HUES64 (cell line): ENCODE measurements around the gene LIN9. TPM values are rescaled to one million over a fixed set of nuclear protein-coding genes. Genes with fewer than 3 reads are reported as not detected.
A peak's percentile ranks its signal among the peaks of the same experiment; 100 is the strongest.

Source experiments
- H3K27ac ChIP-seq: 2 replicates; pipeline ENCODE4 v1.7.0; 2013; ENCODE audit warnings: low read depth, low read length, inconsistent platforms
- H3K27me3 ChIP-seq: 2 replicates; pipeline ENCODE4 v1.6.1; 2013; ENCODE audit warnings: mild to moderate bottlenecking, low read length; ENCODE audit not compliant: insufficient read depth
- H3K36me3 ChIP-seq: 2 replicates; pipeline ENCODE4 v1.6.1; 2013; ENCODE audit warnings: mild to moderate bottlenecking, low read length; ENCODE audit not compliant: insufficient read depth
- H3K4me1 ChIP-seq: 2 replicates; pipeline ENCODE4 v1.6.1; 2013; ENCODE audit warnings: mild to moderate bottlenecking, low read length, moderate library complexity; ENCODE audit not compliant: insufficient read depth
- H3K4me3 ChIP-seq: 2 replicates; pipeline ENCODE4 v1.5.1; 2013; ENCODE audit warnings: mild to moderate bottlenecking, low read length, moderate library complexity
- H3K9ac ChIP-seq: 2 replicates; pipeline ENCODE4 v1.6.1; 2013; ENCODE audit warnings: mild to moderate bottlenecking, low read depth, low read length
- H3K9me3 ChIP-seq: 2 replicates; pipeline ENCODE4 v1.6.1; 2013; ENCODE audit warnings: low read depth, low read length; ENCODE audit not compliant: insufficient read depth
- WGBS: fragments of 150-250, 120-280 bp; methylation state at CpG from one replicate; pipeline ENCODE4 v1.1.7; 2013; ENCODE audit warnings: missing lambda C conversion rate; 5-methylcytosine and 5-hydroxymethylcytosine counted together
- polyA plus RNA-seq, 2 experiments: library from polyadenylated mRNA; stranded (reverse); fragments of 50-300 nt; gene quantifications; one replicate each; pipeline ENCODE4 v1.2.3, GENCODE V29; 2013

LIN9 gene, protein sequence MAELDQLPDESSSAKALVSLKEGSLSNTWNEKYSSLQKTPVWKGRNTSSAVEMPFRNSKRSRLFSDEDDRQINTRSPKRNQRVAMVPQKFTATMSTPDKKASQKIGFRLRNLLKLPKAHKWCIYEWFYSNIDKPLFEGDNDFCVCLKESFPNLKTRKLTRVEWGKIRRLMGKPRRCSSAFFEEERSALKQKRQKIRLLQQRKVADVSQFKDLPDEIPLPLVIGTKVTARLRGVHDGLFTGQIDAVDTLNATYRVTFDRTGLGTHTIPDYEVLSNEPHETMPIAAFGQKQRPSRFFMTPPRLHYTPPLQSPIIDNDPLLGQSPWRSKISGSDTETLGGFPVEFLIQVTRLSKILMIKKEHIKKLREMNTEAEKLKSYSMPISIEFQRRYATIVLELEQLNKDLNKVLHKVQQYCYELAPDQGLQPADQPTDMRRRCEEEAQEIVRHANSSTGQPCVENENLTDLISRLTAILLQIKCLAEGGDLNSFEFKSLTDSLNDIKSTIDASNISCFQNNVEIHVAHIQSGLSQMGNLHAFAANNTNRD
- polyA plus RNA-seq (2013, experiment 1 of 2) = 10.8 TPM
- polyA plus RNA-seq (2013, experiment 2 of 2) = 12.7 TPM

DNA sequence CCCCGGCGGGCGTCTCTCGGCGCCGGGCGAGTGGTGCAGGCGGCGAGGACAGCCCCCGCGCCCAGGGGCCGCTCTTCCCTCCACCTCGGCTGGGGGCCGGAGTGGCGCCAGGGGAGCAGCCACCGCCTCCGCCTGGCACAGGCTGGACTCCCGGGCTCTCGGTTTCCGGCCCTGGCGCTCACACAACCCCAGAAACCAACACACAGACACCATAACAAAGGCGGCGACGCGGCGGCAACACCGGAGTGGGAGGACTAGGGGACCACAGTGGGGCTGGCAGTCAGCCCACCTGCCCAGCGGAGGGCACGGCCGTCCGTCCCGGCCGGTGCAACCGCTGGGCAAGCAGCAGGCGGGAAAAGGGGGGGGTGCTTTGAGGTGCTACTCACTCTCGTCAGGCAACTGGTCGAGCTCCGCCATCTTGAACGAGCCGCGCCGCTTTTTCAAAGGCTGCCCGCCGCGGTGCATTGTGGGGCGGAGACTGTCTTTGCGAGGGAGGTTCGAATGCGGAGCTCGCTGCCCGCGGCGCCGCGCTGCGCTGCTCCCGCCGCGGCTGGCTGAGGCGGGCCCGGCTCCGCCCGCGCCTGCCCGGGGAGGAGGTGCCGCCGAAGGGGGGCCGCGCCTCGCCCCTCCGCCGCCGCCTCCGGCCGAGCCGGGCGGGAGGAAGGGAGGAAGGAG is at the start of gene LIN9:
Gene LIN9, minus strand, starts transcription at position 442 of the 675 bp plus-strand sequence. Its CDS starts 25 bp downstream, at position 417.
- H3K9me3 ChIP-seq = no peaks in the 10 kb centered on the region
- H3K27ac ChIP-seq = peak within 1 kb of the TSS; percentile 95
- peak within 1 kb of the TSS; percentile 97 for H3K4me3 ChIP-seq
- H3K9ac ChIP-seq = peak within 1 kb of the TSS; percentile 98
- H3K27me3 ChIP-seq = peaks cover 18% of the 10 kb centered on the region
- H3K36me3 ChIP-seq = no peaks in the 10 kb centered on the region
- WGBS = under 1% methylated on average over 77 of the region's 77 CpGs
- peaks cover 32% of the 10 kb centered on the region for H3K4me1 ChIP-seq

DNA sequence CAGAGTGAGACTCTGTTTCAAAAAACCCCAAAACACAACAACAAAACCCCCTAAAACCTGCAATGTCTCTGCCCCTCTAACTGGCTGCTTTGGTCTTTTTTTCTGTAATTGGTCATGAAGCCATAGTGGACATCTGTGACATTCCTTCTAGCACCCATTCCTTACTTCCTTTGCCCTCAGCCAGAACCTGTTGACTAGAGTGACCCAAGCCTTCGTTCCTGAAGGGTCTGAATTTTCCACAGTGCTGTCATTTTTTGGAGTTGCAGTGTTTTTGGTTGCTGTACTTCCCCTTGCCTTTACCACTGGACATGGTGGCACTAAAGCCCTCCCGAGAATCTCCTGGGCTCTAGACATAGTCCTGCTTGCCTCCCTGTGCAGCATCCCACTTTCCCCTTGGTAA is 48.5 kb upstream of the LIN9 start:
- no peaks in the 10 kb centered on the region for H3K4me1 ChIP-seq
- 97% methylated on average over 2 of the region's 2 CpGs for WGBS
- H3K9ac ChIP-seq = no peak overlapping the region
- no peaks in the 10 kb centered on the region for H3K9me3 ChIP-seq
- H3K27ac ChIP-seq = no peak overlapping the region
- H3K4me3 ChIP-seq = no peak overlapping the region
- peaks cover 66% of the 10 kb centered on the region for H3K36me3 ChIP-seq
- no peaks in the 10 kb centered on the region for H3K27me3 ChIP-seq

DNA sequence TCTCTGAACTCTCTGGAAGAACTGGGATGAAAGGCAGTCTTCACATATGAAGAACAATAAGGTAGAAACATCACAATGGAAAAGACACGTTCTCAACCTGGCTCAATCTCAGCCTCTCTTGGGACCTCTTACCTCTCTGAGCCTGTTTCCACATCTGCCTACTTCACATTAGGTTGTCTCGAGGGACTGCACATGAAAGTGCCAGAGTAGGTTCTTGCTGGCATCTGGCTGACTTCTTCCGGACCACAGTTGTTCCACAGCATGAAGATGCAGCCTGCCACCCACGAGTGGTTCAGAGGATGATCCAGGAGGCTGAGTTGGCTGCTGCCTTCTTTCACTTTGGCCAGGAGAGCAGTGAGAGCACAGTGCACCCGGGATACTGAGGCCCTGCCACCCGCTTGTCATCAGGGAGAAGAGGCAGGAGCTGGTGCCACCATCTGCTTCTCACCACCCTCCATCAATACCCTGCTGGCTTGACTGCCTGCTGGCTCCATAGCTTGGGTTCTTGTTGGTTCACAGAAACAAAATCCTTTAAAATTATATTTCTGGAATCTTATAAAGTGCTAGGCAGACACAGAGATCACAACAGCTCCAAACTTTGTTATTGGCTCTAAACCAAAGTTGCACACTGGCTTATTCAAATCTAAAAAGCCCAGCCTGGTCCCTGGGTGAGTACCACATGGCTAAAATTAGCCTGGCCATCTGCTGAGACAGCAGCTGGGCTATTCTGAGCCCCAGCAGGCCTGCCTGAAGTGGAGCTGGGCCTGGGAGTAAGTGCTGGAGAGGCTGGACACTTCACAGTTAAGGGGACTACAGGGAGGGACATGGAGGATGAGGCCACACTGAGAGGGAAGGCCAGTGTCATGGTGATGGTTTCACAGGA is 46.9 kb upstream of the LIN9 start:
- H3K27me3 ChIP-seq = no peaks in the 10 kb centered on the region
- H3K9ac ChIP-seq = no peak overlapping the region
- no peak overlapping the region for H3K4me3 ChIP-seq
- H3K9me3 ChIP-seq = no peaks in the 10 kb centered on the region
- no peaks in the 10 kb centered on the region for H3K4me1 ChIP-seq
- peaks cover 51% of the 10 kb centered on the region for H3K36me3 ChIP-seq
- H3K27ac ChIP-seq = no peak overlapping the region
- WGBS = 94% methylated on average over 6 of the region's 6 CpGs

DNA sequence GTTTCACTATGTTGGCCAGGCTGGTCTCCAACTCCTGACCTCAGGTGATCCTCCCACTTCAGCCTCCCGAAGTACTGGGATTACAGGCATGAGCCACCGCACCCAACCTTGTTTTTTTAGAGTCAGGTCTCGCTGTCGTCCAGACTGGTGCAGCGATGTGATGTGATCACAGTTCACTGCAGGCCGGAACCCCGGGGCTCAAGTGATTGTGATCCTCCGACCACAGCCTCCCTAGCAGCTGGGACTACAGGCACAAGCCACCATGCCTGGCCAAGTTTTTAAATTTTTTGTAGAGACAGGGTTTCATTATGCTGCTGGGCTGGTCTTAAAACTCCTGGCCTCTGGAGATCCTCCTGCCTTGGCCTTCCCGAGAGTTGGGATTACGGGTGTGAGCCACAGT is 46.1 kb upstream of the LIN9 start:
- Histone ChIP-seq H3K27ac (no peak overlapping the region), H3K9me3 (no peaks in the 10 kb centered on the region), H3K36me3 (peaks cover 42% of the 10 kb centered on the region), H3K27me3 (no peaks in the 10 kb centered on the region), H3K4me1 (no peaks in the 10 kb centered on the region), H3K4me3 (no peak overlapping the region), H3K9ac (no peak overlapping the region)
- WGBS = 96% methylated on average over 10 of the region's 10 CpGs

DNA sequence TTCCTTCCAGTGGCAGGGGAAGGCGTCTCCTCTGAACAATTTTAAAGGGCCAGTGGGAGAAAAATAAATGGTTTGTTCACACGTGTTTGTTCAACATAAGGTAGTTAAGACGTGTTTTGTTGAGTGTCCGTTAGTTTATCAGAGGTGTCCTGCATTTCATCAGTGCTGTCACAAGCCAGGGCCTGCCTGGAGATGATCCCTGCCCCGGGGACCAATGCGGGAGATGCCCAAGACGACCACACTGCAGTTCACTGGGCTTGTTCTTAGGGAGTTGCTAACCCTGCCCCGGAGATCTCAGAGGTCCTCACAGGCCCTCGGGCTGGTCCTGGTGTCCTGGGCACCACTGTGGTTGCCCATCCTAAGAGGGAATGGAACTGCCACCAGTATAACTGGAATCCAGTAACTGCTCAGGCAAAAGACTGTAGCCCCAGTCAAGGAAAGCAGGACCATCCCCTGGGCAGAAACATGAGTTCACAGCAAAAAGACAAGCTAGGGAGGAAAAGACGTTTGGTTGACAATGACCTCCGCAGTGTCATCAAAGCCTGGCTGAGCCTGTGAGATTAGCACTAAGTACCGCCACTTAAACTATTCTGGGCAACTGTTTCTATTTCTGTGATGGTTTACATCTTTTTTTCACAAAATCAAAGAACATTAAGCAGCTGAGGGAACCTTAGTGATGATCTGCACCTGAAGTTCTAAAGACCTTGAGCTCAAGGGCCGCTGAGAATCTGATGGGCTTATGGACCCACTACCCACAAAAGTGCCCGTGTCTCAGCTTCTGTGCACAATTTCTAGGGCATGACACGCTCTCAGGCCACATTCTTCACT is 44.9 kb upstream of the LIN9 start:
- Histone ChIP-seq H3K9ac (no peak overlapping the region), H3K4me3 (no peak overlapping the region), H3K9me3 (no peaks in the 10 kb centered on the region), H3K4me1 (no peaks in the 10 kb centered on the region), H3K27me3 (no peaks in the 10 kb centered on the region), H3K36me3 (peaks cover 31% of the 10 kb centered on the region), H3K27ac (no peak overlapping the region)
- whole genome bisulfite sequencing = 85% methylated on average over 15 of the region's 15 CpGs

DNA sequence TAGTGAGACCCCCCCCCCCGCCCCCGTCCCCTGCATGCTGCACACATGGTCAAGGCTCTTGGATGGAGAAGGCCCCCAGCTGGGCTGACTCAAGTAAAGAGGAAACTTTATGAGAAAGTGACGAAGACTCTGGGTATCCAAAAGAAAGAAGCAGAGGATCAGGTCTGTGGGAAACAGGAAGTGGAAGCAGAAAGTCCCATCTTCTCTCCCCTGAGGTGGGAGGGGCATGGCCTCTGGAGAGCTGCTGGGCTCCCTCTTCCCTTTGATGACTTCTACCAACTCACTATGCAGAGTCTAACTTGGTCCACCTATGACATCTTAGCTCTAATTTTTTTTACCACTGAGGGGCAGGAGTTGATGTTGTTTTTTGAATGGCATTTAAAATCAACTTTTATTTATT is 42.7 kb upstream of the LIN9 start:
- Histone ChIP-seq H3K36me3 (peaks cover 16% of the 10 kb centered on the region), H3K27ac (no peak overlapping the region), H3K9me3 (no peaks in the 10 kb centered on the region), H3K9ac (no peak overlapping the region), H3K4me1 (no peaks in the 10 kb centered on the region), H3K4me3 (no peak overlapping the region), H3K27me3 (no peaks in the 10 kb centered on the region)
- 85% methylated on average over 3 of the region's 3 CpGs for WGBS

DNA sequence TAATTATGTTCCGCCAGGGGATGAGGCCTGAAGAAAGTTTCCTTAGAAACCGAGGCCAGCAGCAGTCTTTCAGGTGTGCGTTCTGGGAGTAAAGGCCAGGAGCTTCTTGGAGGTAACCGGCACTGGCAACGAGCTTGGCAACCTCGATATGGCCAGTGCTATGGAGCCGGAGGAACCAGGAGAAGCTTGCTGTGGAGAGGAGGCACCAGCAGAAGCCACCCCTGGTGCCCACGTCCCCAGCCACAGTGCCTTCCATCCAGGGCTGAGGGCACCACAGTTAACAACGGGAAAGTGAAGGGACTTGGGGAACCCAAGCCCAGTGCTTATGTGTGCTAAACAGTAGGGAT is 41.5 kb upstream of the LIN9 start:
- Histone ChIP-seq H3K36me3 (peaks cover 4% of the 10 kb centered on the region; the same call in 1 of the 2 replicates), H3K4me1 (no peaks in the 10 kb centered on the region), H3K9ac (no peak overlapping the region), H3K4me3 (no peak overlapping the region), H3K27ac (no peak overlapping the region), H3K9me3 (no peaks in the 10 kb centered on the region), H3K27me3 (no peaks in the 10 kb centered on the region)
- WGBS = 94% methylated on average over 9 of the region's 9 CpGs

DNA sequence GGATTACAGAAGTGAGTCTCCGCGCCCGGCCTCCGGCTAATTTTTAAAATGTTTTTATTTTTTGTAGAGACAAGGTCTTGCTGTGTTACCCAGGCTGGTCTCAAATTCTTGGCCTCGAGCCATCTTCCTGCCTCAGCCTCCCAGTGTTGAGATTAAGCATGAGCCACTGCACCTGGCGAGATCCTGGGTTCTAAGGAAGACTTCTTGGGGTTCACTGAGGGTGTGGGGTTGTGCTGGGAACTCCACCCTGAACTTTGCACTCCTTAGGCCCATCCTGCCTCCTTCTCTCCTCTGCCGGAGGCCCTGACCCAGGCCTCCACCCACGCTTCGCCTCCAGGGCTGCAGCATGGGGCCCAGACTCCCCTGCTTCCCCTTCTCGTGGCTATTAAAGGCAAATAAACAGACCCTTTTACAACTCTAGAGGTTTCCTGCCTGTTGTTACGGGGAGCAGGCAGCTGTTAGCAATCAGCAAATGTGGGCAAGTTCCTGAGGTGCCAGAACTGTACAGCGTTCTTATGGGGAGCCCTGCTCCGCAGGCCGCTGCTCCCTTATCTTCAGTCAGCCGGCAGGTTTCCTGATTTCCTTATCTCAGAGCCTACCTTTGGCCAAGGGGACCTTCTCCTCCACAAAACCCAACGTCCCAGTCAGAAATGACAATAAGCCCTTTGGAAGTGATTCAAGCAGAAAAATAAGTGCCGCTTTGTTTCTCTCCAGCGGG is 41.0 kb upstream of the LIN9 start:
- Histone ChIP-seq H3K9ac (no peak overlapping the region), H3K4me1 (no peaks in the 10 kb centered on the region), H3K36me3 (no peaks in the 10 kb centered on the region), H3K27ac (no peak overlapping the region), H3K9me3 (no peaks in the 10 kb centered on the region), H3K27me3 (no peaks in the 10 kb centered on the region), H3K4me3 (no peak overlapping the region)
- WGBS = 88% methylated on average over 18 of the region's 18 CpGs

DNA sequence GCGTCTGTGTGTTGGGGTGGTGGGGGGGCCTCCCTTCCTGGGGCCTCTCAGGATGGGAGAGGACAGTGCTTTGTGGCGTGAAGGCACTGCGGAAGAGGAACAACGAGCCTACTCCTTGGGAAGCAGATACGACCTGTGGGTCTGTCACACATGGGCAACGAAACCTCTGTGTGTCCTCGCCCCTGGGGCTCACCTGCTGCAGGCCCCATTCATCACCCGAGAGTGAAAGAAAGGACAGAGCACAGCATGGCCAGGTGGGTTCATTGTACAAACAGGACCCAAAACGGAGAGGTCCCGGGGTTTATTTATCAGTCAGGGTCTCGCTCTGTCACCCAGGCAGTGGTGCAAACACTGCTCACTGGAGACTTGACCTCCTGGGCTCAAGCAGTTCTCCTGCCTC is 40.1 kb upstream of the LIN9 start:
- Histone ChIP-seq H3K36me3 (no peaks in the 10 kb centered on the region), H3K27me3 (no peaks in the 10 kb centered on the region), H3K4me3 (no peak overlapping the region), H3K9me3 (no peaks in the 10 kb centered on the region), H3K9ac (no peak overlapping the region), H3K4me1 (no peaks in the 10 kb centered on the region), H3K27ac (no peak overlapping the region)
- WGBS = 91% methylated on average over 11 of the region's 11 CpGs
